Stimulated activated CD8-positive, alpha-beta memory T cell treated with anti-CD3 and anti-CD28 coated beads, Interleukin-12 subunit alpha, Interleukin-12 subunit beta, amount 100 ng/mL, for 1 hour (primary cell): Measurements from ENCODE around the gene ABTB2.
"Not testable (repeated sequence)": the region's sequence is repeated elsewhere in the genome, so short reads cannot be mapped to it uniquely, and the experiment has no call there.

Experiments used
- DNase-seq: peaks from one replicate; pipeline ENCODE4 v3.0.0-alpha.2; 2020; ENCODE audit warnings: low read depth

Gene ABTB2

GRCh38 chr11:34238533-34238932 is 119.3 kb downstream of the ABTB2 start:
- no peak for DNase-seq

GRCh38 chr11:34236572-34236971 is 121.2 kb downstream of the ABTB2 start:
- no peak for DNase-seq

GRCh38 chr11:34235591-34236071 is 122.2 kb downstream of the ABTB2 start:
- DNase-seq, result no peak

- DNase-seq, result no peak
Observed at GRCh38 chr11:34235189-34235588, 122.6 kb downstream of the ABTB2 start.

GRCh38 chr11:34234086-34234740 is 123.6 kb downstream of the ABTB2 start:
- DNase-seq, result peak; percentile 59

GRCh38 chr11:34233215-34233614 is 124.6 kb downstream of the ABTB2 start:
- no peak for DNase-seq

- no peak for DNase-seq
Observed at GRCh38 chr11:34232807-34233206, 125.0 kb downstream of the ABTB2 start.

- no peak for DNase-seq
Observed at GRCh38 chr11:34226210-34226609, 131.6 kb downstream of the ABTB2 start.

- DNase-seq, result no peak
Observed at GRCh38 chr11:34225091-34225490, 132.7 kb downstream of the ABTB2 start.

- DNase-seq, result no peak
Observed at GRCh38 chr11:34224434-34224966, 133.3 kb downstream of the ABTB2 start.

- DNase-seq, result no peak
Observed at GRCh38 chr11:34223907-34224306, 133.9 kb downstream of the ABTB2 start.

- DNase-seq, result no peak
Observed at GRCh38 chr11:34223021-34223813, 134.6 kb downstream of the ABTB2 start.

GRCh38 chr11:34222030-34222429 is 135.8 kb downstream of the ABTB2 start:
- DNase-seq, result no peak

- DNase-seq, result no peak
Observed at GRCh38 chr11:34219941-34220370, 137.9 kb downstream of the ABTB2 start.

GRCh38 chr11:34219279-34219678 is 138.5 kb downstream of the ABTB2 start:
- no peak for DNase-seq

- not testable (repeated sequence) for DNase-seq
Observed at GRCh38 chr11:34218756-34219155, 139.1 kb downstream of the ABTB2 start.

- DNase-seq, result no peak
Observed at GRCh38 chr11:34218067-34218466, 139.7 kb downstream of the ABTB2 start.

GRCh38 chr11:34216706-34217105 is 141.1 kb downstream of the ABTB2 start:
- no peak for DNase-seq

- no peak for DNase-seq
Observed at GRCh38 chr11:34215806-34216453, 141.9 kb downstream of the ABTB2 start.

GRCh38 chr11:34214961-34215805 is 142.6 kb downstream of the ABTB2 start:
- DNase-seq, result peak; percentile 27

- no peak for DNase-seq
Observed at GRCh38 chr11:34213366-34213765, 144.4 kb downstream of the ABTB2 start.

- no peak for DNase-seq
Observed at GRCh38 chr11:34212566-34212965, 145.2 kb downstream of the ABTB2 start.
